ENCODE measurements around the gene IGSF3.

IGSF3 gene

DNA sequence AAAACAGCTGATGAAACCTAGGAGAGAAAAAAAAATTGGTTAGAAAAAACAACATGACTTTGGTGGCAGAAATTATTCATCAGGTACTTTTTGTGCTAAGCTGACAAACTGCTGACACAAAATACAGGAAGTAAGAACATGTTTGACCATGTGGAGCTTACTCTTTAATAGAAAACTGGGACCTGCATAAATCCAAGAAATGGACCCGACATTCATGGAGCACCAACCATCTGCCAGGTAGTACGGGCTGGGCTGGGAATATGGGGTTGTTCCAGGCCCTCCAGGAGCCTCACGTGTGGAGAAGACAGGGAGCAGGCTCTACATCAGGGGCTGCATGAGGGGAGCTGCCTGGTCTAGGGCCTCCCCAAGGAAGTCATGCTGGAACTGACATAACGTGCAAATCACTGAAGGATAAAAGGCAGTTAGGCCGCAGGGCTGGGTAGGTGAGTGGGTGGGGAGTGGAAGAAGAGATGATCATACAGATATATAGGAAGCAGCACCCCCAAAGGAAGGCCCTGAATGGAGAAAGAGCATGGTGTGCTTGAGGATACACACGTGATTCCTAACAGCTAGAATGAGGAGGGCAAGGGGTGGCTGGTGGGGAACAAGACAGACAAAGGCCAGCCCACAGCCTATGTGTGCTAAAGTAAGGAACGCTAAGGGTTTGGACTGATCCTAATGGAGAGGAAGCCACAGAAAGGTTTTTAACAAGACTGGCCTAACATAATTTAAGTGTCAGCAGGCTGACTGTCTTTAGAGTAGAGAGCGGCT is 122.8 kb downstream of the IGSF3 start:
- TF ChIP-seq SUZ12 (IDR thresholded peaks at IDR 0.05; ENCODE audit: extremely low read depth, insufficient read depth, insufficient read length) (no peak), ZNF274 (IDR thresholded peaks at IDR 0.05; ENCODE audit: low read depth, low read length) (no peak), YY1 (IDR thresholded peaks at IDR 0.05; ENCODE audit: insufficient read depth, insufficient read length) (no peak)
- Histone ChIP-seq H3K4me1 (ENCODE audit: insufficient read depth, insufficient read length) (no peaks in the 10 kb centered on the region), H3K9ac (ENCODE audit: insufficient read length, low read depth) (no peak overlapping the region), H3K27me3 (ENCODE audit: insufficient read depth, insufficient read length) (no peaks in the 10 kb centered on the region), H3K36me3 (ENCODE audit: insufficient read depth, insufficient read length, low read length) (peaks cover 25% of the 10 kb centered on the region), H3K4me3 (ENCODE audit: insufficient read length, low read depth) (no peak overlapping the region), H3K9me3 (ENCODE audit: insufficient read depth, low read length) (no peaks in the 10 kb centered on the region)
- no peak for DNase-seq (ENCODE audit: low read depth, low spot score)

- DNase-seq (ENCODE audit: low read depth, low spot score): no peak
- Histone ChIP-seq H3K27me3 (ENCODE audit: insufficient read depth, insufficient read length) (no peaks in the 10 kb centered on the region), H3K36me3 (ENCODE audit: insufficient read depth, insufficient read length, low read length) (peaks cover 52% of the 10 kb centered on the region), H3K4me3 (ENCODE audit: insufficient read length, low read depth) (no peak overlapping the region), H3K4me1 (ENCODE audit: insufficient read depth, insufficient read length) (no peaks in the 10 kb centered on the region), H3K9me3 (ENCODE audit: insufficient read depth, low read length) (peaks cover 2% of the 10 kb centered on the region), H3K9ac (ENCODE audit: insufficient read length, low read depth) (no peak overlapping the region)
- TF ChIP-seq SUZ12 (IDR thresholded peaks at IDR 0.05; ENCODE audit: extremely low read depth, insufficient read depth, insufficient read length) (no peak), ZNF274 (IDR thresholded peaks at IDR 0.05; ENCODE audit: low read depth, low read length) (no peak), YY1 (IDR thresholded peaks at IDR 0.05; ENCODE audit: insufficient read depth, insufficient read length) (no peak)
These were observed 127.4 kb downstream of the IGSF3 start for GRCh38 chr1:116540088-116540487.

GRCh38 chr1:116538544-116538943 is 129.0 kb downstream of the IGSF3 start:
- Histone ChIP-seq H3K9ac (ENCODE audit: insufficient read length, low read depth) (no peak overlapping the region), H3K4me3 (ENCODE audit: insufficient read length, low read depth) (no peak overlapping the region), H3K27me3 (ENCODE audit: insufficient read depth, insufficient read length) (no peaks in the 10 kb centered on the region), H3K4me1 (ENCODE audit: insufficient read depth, insufficient read length) (no peaks in the 10 kb centered on the region), H3K36me3 (ENCODE audit: insufficient read depth, insufficient read length, low read length) (peaks cover 60% of the 10 kb centered on the region), H3K9me3 (ENCODE audit: insufficient read depth, low read length) (peaks cover 18% of the 10 kb centered on the region)
- TF ChIP-seq YY1 (IDR thresholded peaks at IDR 0.05; ENCODE audit: insufficient read depth, insufficient read length): no peak
- TF ChIP-seq ZNF274 (IDR thresholded peaks at IDR 0.05; ENCODE audit: low read depth, low read length): no peak
- TF ChIP-seq SUZ12 (IDR thresholded peaks at IDR 0.05; ENCODE audit: extremely low read depth, insufficient read depth, insufficient read length): no peak
- no peak for DNase-seq (ENCODE audit: low read depth, low spot score)

- DNase-seq (ENCODE audit: low read depth, low spot score): no peak
- TF ChIP-seq YY1 (IDR thresholded peaks at IDR 0.05; ENCODE audit: insufficient read depth, insufficient read length) (no peak), SUZ12 (IDR thresholded peaks at IDR 0.05; ENCODE audit: extremely low read depth, insufficient read depth, insufficient read length) (no peak), ZNF274 (IDR thresholded peaks at IDR 0.05; ENCODE audit: low read depth, low read length) (no peak)
- H3K9ac ChIP-seq (ENCODE audit: insufficient read length, low read depth): no peak overlapping the region
- peaks cover 60% of the 10 kb centered on the region for H3K36me3 ChIP-seq (ENCODE audit: insufficient read depth, insufficient read length, low read length)
- no peaks in the 10 kb centered on the region for H3K4me1 ChIP-seq (ENCODE audit: insufficient read depth, insufficient read length)
- H3K9me3 ChIP-seq (ENCODE audit: insufficient read depth, low read length): peaks cover 18% of the 10 kb centered on the region
- no peak overlapping the region for H3K4me3 ChIP-seq (ENCODE audit: insufficient read length, low read depth)
- no peaks in the 10 kb centered on the region for H3K27me3 ChIP-seq (ENCODE audit: insufficient read depth, insufficient read length)
These were observed 129.6 kb downstream of the IGSF3 start for GRCh38 chr1:116537898-116538297.

DNA sequence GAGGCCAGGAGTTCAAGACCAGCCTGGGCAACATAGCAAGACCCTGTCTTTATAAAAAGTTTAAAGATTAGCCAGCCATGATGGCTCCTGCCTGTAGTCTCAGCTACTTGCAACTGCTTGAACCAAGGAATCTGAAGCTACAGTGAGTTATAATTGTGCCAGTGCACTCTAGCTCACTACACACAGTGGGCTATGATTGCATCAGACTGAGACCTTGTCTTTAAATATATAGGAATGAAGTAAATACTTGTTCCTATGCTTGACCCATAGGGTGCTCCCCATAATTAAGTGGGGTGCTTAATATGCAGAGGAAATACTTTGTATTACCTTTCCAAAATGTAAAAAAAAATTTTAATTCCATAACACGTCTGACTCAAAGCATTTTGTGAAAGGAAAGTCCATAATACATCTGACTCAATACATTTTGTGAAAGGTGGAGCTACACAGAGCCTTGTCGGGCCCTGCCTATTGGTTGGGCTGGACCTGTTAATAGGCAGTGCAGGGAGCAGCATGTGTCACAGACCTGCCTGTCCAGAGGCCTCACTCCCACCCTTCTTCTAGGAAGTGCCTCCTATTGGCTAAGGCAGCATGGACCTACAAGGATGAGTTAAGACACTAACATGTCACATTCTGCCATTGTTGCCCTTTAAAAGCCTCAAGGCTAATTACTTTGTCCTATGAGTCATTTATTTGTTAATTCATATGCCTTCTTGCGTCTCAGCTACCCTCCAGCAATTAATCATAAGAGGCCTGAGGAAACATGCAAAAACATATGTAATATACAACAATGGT is 130.3 kb downstream of the IGSF3 start:
- peaks cover 18% of the 10 kb centered on the region for H3K9me3 ChIP-seq (ENCODE audit: insufficient read depth, low read length)
- no peak overlapping the region for H3K4me3 ChIP-seq (ENCODE audit: insufficient read length, low read depth)
- H3K4me1 ChIP-seq (ENCODE audit: insufficient read depth, insufficient read length): no peaks in the 10 kb centered on the region
- DNase-seq (ENCODE audit: low read depth, low spot score): no peak
- TF ChIP-seq YY1 (IDR thresholded peaks at IDR 0.05; ENCODE audit: insufficient read depth, insufficient read length) (no peak), ZNF274 (IDR thresholded peaks at IDR 0.05; ENCODE audit: low read depth, low read length) (no peak), SUZ12 (IDR thresholded peaks at IDR 0.05; ENCODE audit: extremely low read depth, insufficient read depth, insufficient read length) (no peak)
- no peak overlapping the region for H3K9ac ChIP-seq (ENCODE audit: insufficient read length, low read depth)
- peaks cover 58% of the 10 kb centered on the region for H3K36me3 ChIP-seq (ENCODE audit: insufficient read depth, insufficient read length, low read length)
- no peaks in the 10 kb centered on the region for H3K27me3 ChIP-seq (ENCODE audit: insufficient read depth, insufficient read length)

DNA sequence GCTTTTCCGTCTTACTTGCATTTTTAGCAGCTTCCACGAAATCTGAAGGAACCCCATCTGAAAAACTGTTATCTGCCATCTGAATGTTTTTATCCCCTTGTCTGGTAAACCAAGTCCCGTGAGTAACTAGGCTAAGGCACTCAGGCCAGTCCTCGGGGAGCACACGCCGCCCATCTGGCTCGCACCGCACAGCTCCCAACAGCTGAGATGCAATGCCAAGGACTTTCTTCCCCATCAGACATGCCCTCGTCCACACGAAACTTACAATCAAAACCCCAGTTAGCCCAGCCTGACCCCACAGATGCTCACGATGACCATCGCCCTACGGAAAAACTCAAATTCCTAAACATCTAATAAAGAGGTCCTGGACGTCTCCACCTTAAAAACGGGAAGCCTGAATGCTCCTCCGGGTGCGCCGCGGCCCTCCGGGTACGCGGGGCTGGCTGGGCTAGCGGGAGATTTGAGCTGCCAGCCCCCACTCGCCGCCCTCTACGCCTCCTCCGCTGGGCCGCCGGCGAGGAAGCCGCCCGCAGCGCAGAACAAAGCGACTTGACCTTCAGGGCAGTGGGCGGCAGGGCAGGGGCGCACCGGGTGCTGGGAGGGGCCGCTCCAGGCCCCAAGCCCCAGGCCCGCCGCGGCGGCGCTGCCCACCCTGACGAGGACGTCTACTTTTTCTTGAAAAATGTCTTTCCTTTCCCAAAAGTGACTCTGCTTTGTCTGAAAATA is 133.4 kb downstream of the IGSF3 start:
- TF ChIP-seq ZNF274 (IDR thresholded peaks at IDR 0.05; ENCODE audit: low read depth, low read length) (no peak), SUZ12 (IDR thresholded peaks at IDR 0.05; ENCODE audit: extremely low read depth, insufficient read depth, insufficient read length) (no peak), YY1 (IDR thresholded peaks at IDR 0.05; ENCODE audit: insufficient read depth, insufficient read length) (no peak)
- Histone ChIP-seq H3K9me3 (ENCODE audit: insufficient read depth, low read length) (peaks cover 18% of the 10 kb centered on the region), H3K4me1 (ENCODE audit: insufficient read depth, insufficient read length) (peaks cover 2% of the 10 kb centered on the region), H3K36me3 (ENCODE audit: insufficient read depth, insufficient read length, low read length) (peaks cover 58% of the 10 kb centered on the region), H3K9ac (ENCODE audit: insufficient read length, low read depth) (no peak overlapping the region), H3K27me3 (ENCODE audit: insufficient read depth, insufficient read length) (no peaks in the 10 kb centered on the region), H3K4me3 (ENCODE audit: insufficient read length, low read depth) (no peak overlapping the region)
- no peak for DNase-seq (ENCODE audit: low read depth, low spot score)

Measured in NT2/D1 (cell line).